Adipocyte (in vitro differentiated cells): ENCODE data around the gene RUVBL2.

Experiments used
- DNase-seq: peaks from one replicate; pipeline ENCODE4 v3.0.0-alpha.2; 2015; ENCODE audit warnings: low read depth
- H3K27me3 ChIP-seq: replicated peaks from 2 replicates; pipeline ENCODE4 v1.7.0; 2013; ENCODE audit warnings: mild to moderate bottlenecking, low read length, moderate library complexity; ENCODE audit not compliant: control insufficient read depth, insufficient read depth
- H3K36me3 ChIP-seq: 2 replicates; pipeline ENCODE4 v1.7.0; 2013; ENCODE audit warnings: low read length, mild to moderate bottlenecking, moderate library complexity; ENCODE audit not compliant: control insufficient read depth, insufficient read depth, severe bottlenecking
- H3K4me1 ChIP-seq: 2 replicates; pipeline ENCODE4 v1.7.0; 2013; ENCODE audit warnings: mild to moderate bottlenecking, low read length, moderate library complexity; ENCODE audit not compliant: control insufficient read depth, insufficient read depth
- H3K4me3 ChIP-seq: 2 replicates; pipeline ENCODE4 v1.7.0; 2013; ENCODE audit warnings: mild to moderate bottlenecking, low read length, moderate library complexity
- H3K9ac ChIP-seq: 2 replicates; pipeline ENCODE4 v1.7.0; 2013; ENCODE audit warnings: mild to moderate bottlenecking, low read length, moderate library complexity
- H3K9me3 ChIP-seq: 2 replicates; pipeline ENCODE4 v1.7.0; 2013; ENCODE audit warnings: mild to moderate bottlenecking, low read length, moderate library complexity; ENCODE audit not compliant: control insufficient read depth

RUVBL2 gene

DNA sequence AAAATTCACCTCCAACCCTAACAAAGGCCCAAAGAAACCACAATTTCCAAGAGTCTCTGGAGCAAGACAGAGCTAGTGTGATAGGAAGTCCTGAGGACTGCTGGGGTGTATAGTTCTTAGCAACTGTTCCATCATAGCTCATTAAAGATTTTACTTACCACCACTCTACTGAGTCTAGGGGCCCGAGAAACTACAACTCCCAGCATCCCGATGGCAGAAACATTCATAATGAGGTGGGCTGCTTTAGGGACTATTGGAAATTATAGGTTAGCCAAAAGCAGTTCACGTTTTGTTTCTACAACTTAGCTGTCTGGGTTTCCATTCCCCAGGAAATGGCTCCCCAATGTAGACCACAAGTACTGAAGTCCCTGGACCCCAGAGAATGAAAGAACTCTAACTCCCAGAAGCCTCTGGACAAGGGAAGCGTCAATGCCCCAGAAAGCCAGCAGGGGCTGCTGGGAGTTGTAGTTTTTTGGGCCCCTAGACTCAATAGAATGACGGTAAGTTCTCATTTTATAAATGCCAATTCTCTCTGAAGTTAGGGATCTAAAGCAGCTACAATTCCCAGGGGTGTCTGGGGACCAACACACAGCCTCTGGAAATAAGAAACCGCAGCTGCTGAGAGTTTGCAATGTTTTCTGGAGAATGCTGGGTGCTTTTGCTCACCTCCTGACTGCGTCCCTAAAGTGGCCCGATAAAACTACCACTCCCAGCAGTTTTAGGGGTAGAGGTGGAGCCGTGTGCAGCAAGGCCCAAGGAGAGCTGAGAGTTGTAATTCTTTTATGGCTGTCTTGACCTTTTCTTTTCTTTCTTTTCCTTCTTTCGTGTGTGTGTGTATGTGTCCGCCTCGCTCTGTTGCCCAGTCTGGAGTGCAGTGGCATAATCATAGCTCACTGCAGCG is 17.5 kb upstream of the RUVBL2 start:
- no peaks in the 10 kb centered on the region for H3K4me1 ChIP-seq
- H3K9me3 ChIP-seq: no peaks in the 10 kb centered on the region
- no peak overlapping the region for H3K9ac ChIP-seq
- no peak for DNase-seq
- H3K27me3 ChIP-seq: no peaks in the 10 kb centered on the region
- H3K4me3 ChIP-seq: no peak overlapping the region
- H3K36me3 ChIP-seq: peaks cover 80% of the 10 kb centered on the region

DNA sequence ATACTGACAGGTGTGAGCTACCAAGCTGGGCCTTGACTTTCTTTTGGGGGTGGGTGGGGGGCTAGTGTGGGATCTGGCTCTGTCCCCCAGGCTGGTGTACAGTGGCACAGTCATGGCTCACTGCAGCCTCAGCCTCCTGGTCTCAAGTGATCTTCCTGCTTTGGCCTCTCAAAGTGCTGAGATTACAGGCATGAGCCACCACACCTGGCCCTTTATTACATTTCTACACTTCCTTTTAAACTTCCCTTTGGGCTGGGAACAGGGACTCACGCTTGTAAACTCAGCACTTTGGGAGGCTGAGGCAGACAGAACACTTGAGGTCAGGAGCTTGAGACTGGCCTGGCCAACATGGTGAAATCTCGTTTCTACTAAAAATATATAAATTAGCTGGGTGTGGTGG is 16.6 kb upstream of the RUVBL2 start:
- no peak overlapping the region for H3K9ac ChIP-seq
- no peaks in the 10 kb centered on the region for H3K27me3 ChIP-seq
- H3K36me3 ChIP-seq: peaks cover 82% of the 10 kb centered on the region
- DNase-seq: no peak
- H3K4me1 ChIP-seq: no peaks in the 10 kb centered on the region
- no peaks in the 10 kb centered on the region for H3K9me3 ChIP-seq
- H3K4me3 ChIP-seq: no peak overlapping the region

DNA sequence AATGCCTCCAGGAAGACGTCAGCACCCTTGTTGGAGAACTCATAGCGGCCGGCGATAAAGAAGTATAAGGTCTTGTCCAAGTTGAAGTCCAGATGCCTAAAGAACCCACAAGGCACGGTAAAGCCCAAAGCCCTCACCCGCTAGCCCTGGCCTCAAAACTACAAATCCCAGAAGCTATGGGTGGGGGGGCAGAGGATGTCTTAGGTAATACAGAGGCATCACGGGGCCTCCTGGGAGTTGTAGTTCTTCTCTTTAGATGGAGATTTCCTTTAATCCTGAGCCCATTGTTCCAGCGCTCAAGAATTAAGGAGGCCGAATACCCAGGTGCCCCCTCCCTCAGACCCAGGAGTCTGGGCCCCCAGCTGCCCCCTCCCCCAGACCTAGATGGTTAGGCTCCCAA is 11.4 kb upstream of the RUVBL2 start:
- Histone ChIP-seq H3K36me3 (peaks cover 79% of the 10 kb centered on the region), H3K4me3 (no peak overlapping the region), H3K9me3 (no peaks in the 10 kb centered on the region), H3K9ac (no peak overlapping the region), H3K27me3 (no peaks in the 10 kb centered on the region), H3K4me1 (no peaks in the 10 kb centered on the region)
- DNase-seq: no peak

DNA sequence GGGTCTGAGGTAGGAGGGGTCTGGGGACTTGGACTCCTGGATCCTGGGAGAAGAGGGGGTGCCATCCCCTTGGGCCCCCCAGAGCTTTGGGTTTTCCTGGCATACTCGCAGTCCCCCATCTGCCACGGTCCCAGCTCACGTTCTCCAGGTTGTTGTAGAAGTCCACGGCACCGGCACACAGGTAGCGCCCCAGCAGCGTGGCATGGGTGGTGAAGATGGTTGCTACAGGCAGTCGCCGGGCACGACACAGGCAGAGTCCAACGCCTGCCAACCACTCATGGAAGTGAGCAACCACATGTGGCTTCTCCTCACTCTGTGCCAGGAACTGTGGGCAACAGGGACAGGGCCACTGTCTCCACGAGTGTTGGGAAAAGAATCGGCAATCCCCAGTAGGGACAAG is 8.0 kb upstream of the RUVBL2 start:
- Histone ChIP-seq H3K27me3 (no peaks in the 10 kb centered on the region), H3K9me3 (no peaks in the 10 kb centered on the region), H3K4me1 (peaks cover 12% of the 10 kb centered on the region), H3K36me3 (peaks cover 71% of the 10 kb centered on the region), H3K4me3 (no peak overlapping the region), H3K9ac (no peak overlapping the region)
- no peak for DNase-seq

DNA sequence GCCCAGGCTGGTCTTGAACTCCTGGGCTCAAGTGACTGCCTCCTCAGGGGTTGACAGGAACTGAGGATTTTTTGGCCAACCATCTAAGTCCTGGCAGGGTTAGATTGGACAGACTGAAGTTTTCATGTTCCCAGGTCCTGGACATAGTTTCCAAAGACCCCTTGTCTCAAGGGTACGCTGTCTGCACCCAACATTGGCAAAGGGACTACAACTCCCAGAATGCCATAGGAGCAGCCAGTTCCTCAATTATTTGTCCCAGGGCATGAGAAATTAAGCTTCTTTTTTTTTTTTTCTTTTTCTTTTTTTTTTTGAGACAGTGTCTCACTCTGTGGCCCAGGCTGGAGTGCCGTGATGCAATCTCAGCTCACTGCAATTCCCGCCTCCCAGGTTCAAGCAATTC is 7.5 kb upstream of the RUVBL2 start:
- Histone ChIP-seq H3K4me1 (peaks cover 17% of the 10 kb centered on the region), H3K36me3 (peaks cover 70% of the 10 kb centered on the region), H3K9ac (no peak overlapping the region), H3K27me3 (no peaks in the 10 kb centered on the region), H3K4me3 (no peak overlapping the region), H3K9me3 (no peaks in the 10 kb centered on the region)
- no peak for DNase-seq

DNA sequence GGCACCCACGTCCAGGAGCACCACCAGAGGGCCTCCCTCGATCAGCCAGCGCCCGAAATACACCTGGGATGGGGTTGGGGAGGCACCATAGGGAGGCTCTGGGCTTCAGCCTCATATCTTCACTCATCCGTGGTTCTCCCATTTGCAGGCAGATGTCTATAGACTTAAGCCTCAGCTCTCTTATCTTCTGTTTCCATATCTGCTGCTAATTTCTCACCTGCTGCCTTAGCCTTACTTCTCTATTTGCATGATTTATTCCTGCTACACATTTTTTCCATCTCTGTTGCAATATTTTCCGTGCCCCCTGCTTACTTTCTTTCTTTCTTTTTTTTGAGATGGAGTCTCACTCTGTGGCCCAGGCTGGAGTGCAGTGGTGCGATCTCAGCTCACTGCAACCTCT is 6.4 kb upstream of the RUVBL2 start:
- H3K4me1 ChIP-seq: peaks cover 23% of the 10 kb centered on the region
- peak overlapping the region; percentile 0 for H3K9ac ChIP-seq
- peaks cover 59% of the 10 kb centered on the region for H3K36me3 ChIP-seq
- H3K9me3 ChIP-seq: no peaks in the 10 kb centered on the region
- H3K27me3 ChIP-seq: no peaks in the 10 kb centered on the region
- no peak overlapping the region for H3K4me3 ChIP-seq
- DNase-seq: no peak

DNA sequence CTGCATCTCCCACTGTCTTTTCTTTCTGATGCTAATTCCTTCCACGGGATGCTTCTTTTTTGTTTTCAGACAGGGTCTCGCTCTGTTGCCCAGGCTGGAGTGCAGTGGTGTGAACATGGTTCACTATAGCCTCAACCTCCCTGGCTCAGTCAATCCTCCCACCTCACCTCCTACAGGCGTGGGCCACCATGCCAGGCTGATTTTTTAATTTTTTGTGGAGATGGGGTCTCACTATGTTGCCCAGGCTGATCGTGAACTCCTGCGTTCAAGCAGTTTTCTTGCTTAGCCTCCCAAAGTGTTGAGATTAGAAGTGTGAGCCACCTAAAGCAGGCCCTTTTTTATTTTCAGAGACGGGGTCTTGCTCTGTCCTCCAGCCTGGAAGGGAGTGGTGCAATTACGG is 5.4 kb upstream of the RUVBL2 start:
- H3K4me3 ChIP-seq: no peak overlapping the region
- peaks cover 23% of the 10 kb centered on the region for H3K4me1 ChIP-seq
- H3K27me3 ChIP-seq: no peaks in the 10 kb centered on the region
- peaks cover 50% of the 10 kb centered on the region for H3K36me3 ChIP-seq
- no peak for DNase-seq
- H3K9me3 ChIP-seq: no peaks in the 10 kb centered on the region
- no peak overlapping the region for H3K9ac ChIP-seq

DNA sequence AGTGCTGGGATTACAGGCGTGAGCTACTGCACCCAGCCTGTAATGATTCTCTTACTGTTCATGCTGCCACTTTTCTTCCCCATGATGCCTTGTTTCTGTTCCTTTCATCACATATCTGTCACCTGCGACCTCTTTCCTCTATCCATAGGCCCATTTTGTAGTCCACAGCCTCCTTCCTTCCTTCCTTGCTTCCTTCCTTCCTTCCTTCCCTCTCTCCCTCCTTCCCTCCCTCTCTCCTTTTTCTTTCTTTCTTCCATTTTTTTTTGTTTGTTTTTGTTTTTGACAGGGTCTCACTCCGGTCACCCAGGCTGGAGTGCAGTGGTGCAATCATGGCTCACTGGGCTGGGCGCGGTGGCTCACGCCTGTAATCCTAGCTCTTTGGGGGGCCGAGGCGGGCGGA is 4.8 kb upstream of the RUVBL2 start:
- H3K27me3 ChIP-seq: no peaks in the 10 kb centered on the region
- DNase-seq: no peak
- H3K4me1 ChIP-seq: peaks cover 23% of the 10 kb centered on the region
- no peak overlapping the region for H3K9ac ChIP-seq
- H3K4me3 ChIP-seq: no peak overlapping the region
- no peaks in the 10 kb centered on the region for H3K9me3 ChIP-seq
- peaks cover 44% of the 10 kb centered on the region for H3K36me3 ChIP-seq

DNA sequence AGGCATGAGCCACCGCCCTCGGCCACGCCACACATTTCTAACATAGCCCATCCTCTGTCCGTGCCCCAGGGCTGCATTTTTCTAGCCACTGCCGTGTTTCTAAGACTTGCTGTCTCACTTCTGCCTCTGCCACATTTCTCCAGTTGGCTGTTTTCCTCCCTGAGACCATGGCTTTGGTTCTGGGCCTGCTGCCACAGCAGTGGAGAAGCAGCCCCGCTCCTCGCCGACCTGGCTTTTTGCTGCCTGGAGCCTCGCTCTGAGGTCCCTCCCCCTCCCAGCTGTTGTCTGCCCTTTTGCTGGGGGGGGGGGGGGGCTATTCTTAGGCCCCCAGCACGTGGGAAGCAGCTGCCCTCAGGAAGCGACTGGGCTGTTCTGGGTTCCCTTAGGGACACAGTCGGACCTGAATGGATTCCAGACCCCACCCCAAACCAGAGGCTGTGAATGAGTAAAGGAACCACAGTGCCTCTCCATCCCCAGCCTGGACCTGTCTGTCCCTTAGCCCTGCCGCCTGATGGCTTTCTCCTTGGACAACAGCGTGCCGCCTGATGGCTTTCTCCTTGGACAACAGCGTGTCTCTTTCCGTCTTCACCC is 3.9 kb upstream of the RUVBL2 start:
- peaks cover 39% of the 10 kb centered on the region for H3K36me3 ChIP-seq
- H3K4me3 ChIP-seq: peak overlapping the region; percentile 99
- H3K4me1 ChIP-seq: peaks cover 29% of the 10 kb centered on the region
- no peaks in the 10 kb centered on the region for H3K9me3 ChIP-seq
- no peaks in the 10 kb centered on the region for H3K27me3 ChIP-seq
- no peak for DNase-seq
- peak overlapping the region; percentile 100 for H3K9ac ChIP-seq

DNA sequence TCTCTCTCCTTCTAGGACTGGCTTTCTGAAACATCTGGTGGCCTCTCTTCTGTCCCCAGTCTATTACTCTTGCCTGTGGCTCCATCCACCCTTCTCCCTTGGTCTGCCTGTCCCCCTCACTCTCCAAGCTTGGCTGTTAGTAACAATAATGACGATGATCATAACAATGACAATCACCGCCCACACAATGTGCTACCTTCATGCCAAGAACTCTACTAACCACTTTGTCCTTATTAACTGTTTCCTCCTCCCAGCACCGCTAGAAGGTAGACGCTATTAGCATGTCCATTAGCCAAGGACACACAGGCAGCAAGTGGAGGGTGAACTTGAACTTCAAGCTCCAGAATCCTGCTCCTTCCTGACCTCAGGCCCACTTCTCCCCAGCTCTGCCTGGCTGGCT is 3.3 kb upstream of the RUVBL2 start:
- H3K9me3 ChIP-seq: no peaks in the 10 kb centered on the region
- DNase-seq: no peak
- H3K4me1 ChIP-seq: peaks cover 34% of the 10 kb centered on the region
- H3K27me3 ChIP-seq: no peaks in the 10 kb centered on the region
- peak overlapping the region; percentile 100 for H3K9ac ChIP-seq
- peaks cover 33% of the 10 kb centered on the region for H3K36me3 ChIP-seq
- peak overlapping the region; percentile 99 for H3K4me3 ChIP-seq

DNA sequence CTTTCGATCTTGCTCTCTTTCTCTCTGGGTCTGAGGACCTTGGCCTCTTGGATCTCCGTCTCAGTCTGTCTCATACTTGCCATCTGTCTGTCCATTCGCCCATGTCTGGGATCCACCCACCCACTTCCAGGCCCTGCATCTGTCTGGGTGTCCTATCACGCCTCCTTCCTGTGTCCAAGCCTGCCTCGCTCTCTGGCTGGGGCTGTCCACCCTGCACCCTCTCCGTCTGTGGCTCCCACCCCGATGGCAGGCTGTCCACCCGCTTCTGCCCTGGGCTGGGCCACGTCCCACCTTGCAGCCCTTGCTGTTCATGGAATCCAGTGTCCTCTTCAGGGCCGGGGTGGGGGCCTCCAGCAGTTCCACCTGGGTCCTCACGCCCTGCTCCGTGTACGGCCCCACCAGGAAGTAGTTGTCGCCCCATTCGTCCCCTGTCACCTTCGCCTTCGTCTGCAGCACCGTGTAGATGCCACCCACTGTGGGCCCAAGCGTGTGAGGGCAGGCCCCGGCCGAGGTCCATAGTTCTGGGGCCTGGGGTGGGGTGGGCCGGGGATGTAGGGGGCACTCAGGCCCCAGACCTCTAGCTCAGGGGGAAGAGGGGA is 2.6 kb upstream of the RUVBL2 start:
- Histone ChIP-seq H3K4me1 (peaks cover 34% of the 10 kb centered on the region), H3K36me3 (peaks cover 26% of the 10 kb centered on the region), H3K9me3 (no peaks in the 10 kb centered on the region), H3K4me3 (peak overlapping the region; percentile 99), H3K27me3 (no peaks in the 10 kb centered on the region), H3K9ac (peak overlapping the region; percentile 100)
- DNase-seq: no peak
